ENCODE data around the gene ARL6IP5. TPM values are rescaled to one million over a fixed set of nuclear protein-coding genes. Genes with fewer than 3 reads are reported as not detected.

The ARL6IP5 gene
- total and polyA plus RNA-seq, 2 donors from 2014 or later = 94.0 to 138 TPM

DNA sequence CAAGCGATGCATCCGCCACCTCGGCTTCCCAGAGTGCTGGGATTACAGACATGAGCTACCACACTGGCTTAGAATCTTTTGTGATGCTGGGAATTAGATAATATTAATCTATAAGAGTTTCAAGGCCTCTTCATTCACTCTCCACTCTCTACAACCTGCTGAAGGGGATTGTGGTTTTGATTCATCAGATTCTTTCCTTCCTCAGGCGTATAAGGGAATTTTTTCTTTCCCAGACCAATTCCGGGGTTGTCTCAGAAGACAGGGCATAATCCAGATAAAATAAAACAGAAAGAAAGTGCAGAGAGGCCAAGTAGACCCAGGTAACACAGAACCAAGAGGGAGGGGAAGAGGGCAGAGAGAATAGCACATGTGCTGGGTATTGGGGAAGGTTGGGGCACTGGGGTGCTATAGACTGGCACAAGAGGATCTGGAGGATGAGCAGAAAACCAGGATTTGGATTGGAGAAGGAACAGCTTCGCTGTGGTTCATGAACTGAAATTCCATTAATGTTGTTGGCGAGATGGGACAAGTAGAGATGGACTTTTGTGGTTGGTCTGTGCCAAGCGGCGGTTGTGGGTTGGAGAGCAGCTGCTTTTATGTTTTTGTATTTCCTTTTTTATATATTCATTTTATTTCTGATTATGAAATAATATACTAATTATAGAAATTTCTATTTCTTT is 12.8 kb downstream of the ARL6IP5 start:
- DNase-seq (no peak), FAIRE-seq (no peak)
- Histone ChIP-seq H3K4me1 (ENCODE audit: control insufficient read depth in 2 of 3, insufficient read depth in 2 of 3, low read depth in 1 of 3, low read length in 3 of 3) (peaks cover 0 to 15% (median 10%) of the 10 kb centered on the region in 3 donors), H3K9me3 (ENCODE audit: control insufficient read depth in 2 of 3, insufficient read depth in 1 of 3, low read length in 3 of 3) (no peaks in the 10 kb centered on the region), H3K36me3 (ENCODE audit: control insufficient read depth in 2 of 3, insufficient read depth in 3 of 3, low read length in 3 of 3) (peaks cover 0 to 9% (median 8%) of the 10 kb centered on the region in 3 donors), H3K4me3 (ENCODE audit: low read length in 3 of 3) (no peak overlapping the region), H3K9ac (ENCODE audit: low read length in 3 of 3) (no peak overlapping the region), H3K27ac (ENCODE audit: low read depth in 2 of 2, low read length in 2 of 2) (no peak overlapping the region), H3K27me3 (ENCODE audit: control insufficient read depth, insufficient read depth, low read length) (no peaks in the 10 kb centered on the region)
- TF ChIP-seq, protein P1, sequence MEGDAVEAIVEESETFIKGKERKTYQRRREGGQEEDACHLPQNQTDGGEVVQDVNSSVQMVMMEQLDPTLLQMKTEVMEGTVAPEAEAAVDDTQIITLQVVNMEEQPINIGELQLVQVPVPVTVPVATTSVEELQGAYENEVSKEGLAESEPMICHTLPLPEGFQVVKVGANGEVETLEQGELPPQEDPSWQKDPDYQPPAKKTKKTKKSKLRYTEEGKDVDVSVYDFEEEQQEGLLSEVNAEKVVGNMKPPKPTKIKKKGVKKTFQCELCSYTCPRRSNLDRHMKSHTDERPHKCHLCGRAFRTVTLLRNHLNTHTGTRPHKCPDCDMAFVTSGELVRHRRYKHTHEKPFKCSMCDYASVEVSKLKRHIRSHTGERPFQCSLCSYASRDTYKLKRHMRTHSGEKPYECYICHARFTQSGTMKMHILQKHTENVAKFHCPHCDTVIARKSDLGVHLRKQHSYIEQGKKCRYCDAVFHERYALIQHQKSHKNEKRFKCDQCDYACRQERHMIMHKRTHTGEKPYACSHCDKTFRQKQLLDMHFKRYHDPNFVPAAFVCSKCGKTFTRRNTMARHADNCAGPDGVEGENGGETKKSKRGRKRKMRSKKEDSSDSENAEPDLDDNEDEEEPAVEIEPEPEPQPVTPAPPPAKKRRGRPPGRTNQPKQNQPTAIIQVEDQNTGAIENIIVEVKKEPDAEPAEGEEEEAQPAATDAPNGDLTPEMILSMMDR (IDR thresholded peaks at IDR 0.05; ENCODE audit: borderline replicate concordance, extremely low read depth, insufficient read depth) = no peak
- intact Hi-C loops (cut with DNase I) = no loop called here

DNA sequence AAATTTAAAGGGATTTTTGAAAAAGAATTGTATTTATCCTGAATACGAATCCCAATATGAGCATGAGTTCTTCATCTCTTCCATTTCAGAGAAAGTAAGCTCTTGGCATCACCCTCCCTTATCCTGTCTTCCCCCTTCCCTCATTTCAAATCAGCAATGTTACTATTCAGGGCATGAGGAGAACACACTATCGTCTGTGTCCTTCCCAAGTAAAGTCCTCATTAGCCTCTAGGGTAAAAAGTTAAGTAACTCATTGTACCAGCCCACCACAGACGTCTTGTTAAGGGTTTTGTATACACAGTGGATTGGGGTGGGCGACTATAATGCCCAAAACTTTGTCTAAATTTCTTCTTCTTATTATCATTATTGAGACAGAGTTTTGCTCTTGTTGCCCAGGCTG is 14.8 kb downstream of the ARL6IP5 start:
- DNase-seq (no peak), FAIRE-seq (no peak)
- Histone ChIP-seq H3K27me3 (ENCODE audit: control insufficient read depth, insufficient read depth, low read length) (no peaks in the 10 kb centered on the region), H3K4me3 (ENCODE audit: low read length in 3 of 3) (no peak overlapping the region), H3K9me3 (ENCODE audit: control insufficient read depth in 2 of 3, insufficient read depth in 1 of 3, low read length in 3 of 3) (no peaks in the 10 kb centered on the region), H3K36me3 (ENCODE audit: control insufficient read depth in 2 of 3, insufficient read depth in 3 of 3, low read length in 3 of 3) (peaks cover 0 to 27% (median 19%) of the 10 kb centered on the region in 3 donors), H3K9ac (ENCODE audit: low read length in 3 of 3) (no peak overlapping the region), H3K4me1 (ENCODE audit: control insufficient read depth in 2 of 3, insufficient read depth in 2 of 3, low read depth in 1 of 3, low read length in 3 of 3) (peaks cover 0 to 5% (median under 1%) of the 10 kb centered on the region in 3 donors), H3K27ac (ENCODE audit: low read depth in 2 of 2, low read length in 2 of 2) (no peak overlapping the region)
- intact Hi-C loops (cut with DNase I) = no loop called here
- TF ChIP-seq, protein P1 (IDR thresholded peaks at IDR 0.05; ENCODE audit: borderline replicate concordance, extremely low read depth, insufficient read depth) = no peak

DNA sequence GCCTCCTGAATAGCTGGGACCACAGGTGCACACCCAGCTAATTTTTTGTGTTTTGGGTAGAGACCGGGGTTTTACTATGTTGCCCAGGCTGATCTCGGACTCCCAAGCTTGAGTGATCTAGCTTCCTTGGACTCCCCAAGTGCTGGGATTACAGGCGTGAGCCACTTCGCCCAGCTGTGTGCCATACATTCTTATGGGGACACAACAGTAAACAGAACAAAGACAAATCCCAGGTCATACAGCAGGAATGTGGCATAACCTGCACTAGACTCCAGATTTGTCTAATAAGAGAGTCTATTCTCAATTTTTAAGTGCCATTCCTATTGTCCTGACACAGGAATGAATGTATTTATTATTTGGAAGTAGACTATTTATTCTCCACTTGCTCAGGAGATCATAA is 17.6 kb downstream of the ARL6IP5 start:
- no peak overlapping the region for H3K9ac ChIP-seq (ENCODE audit: low read length in 3 of 3)
- H3K4me1 ChIP-seq (ENCODE audit: control insufficient read depth in 2 of 3, insufficient read depth in 2 of 3, low read depth in 1 of 3, low read length in 3 of 3) = no peaks in the 10 kb centered on the region
- TF ChIP-seq, protein P1 (IDR thresholded peaks at IDR 0.05; ENCODE audit: borderline replicate concordance, extremely low read depth, insufficient read depth) = no peak
- no peak overlapping the region for H3K27ac ChIP-seq (ENCODE audit: low read depth in 2 of 2, low read length in 2 of 2)
- no peak for DNase-seq
- FAIRE-seq = no peak
- peaks cover 0 to 30% (median 21%) of the 10 kb centered on the region in 3 donors for H3K36me3 ChIP-seq (ENCODE audit: control insufficient read depth in 2 of 3, insufficient read depth in 3 of 3, low read length in 3 of 3)
- H3K4me3 ChIP-seq (ENCODE audit: low read length in 3 of 3) = no peak overlapping the region
- no peaks in the 10 kb centered on the region for H3K27me3 ChIP-seq (ENCODE audit: control insufficient read depth, insufficient read depth, low read length)
- no peaks in the 10 kb centered on the region for H3K9me3 ChIP-seq (ENCODE audit: control insufficient read depth in 2 of 3, insufficient read depth in 1 of 3, low read length in 3 of 3)
- intact Hi-C loops (cut with DNase I) = no loop called here

Measured in kidney (tissue), 14 donors.